Neuronal stem cell (in vitro differentiated cells): ENCODE data around the gene NINJ2.

ENCODE experiments used
- DNase-seq: peaks from one replicate; pipeline ENCODE4 v3.0.0-alpha.2; 2013; ENCODE audit warnings: low spot score
- H2AFZ ChIP-seq: one replicate; pipeline ENCODE4 v1.6.1; 2013; ENCODE audit warnings: mild to moderate bottlenecking, low read length, inconsistent platforms
- H2AK5ac ChIP-seq: 2 replicates; pipeline ENCODE4 v1.6.1; 2013; ENCODE audit warnings: low read depth, mild to moderate bottlenecking, inconsistent platforms, low read length, moderate library complexity, mixed read lengths
- H2BK120ac ChIP-seq: 2 replicates; pipeline ENCODE4 v1.6.1; 2013; ENCODE audit warnings: low read depth, mild to moderate bottlenecking, inconsistent platforms, low read length, moderate library complexity, mixed read lengths
- H2BK12ac ChIP-seq: one replicate; pipeline ENCODE4 v1.6.1; 2013; ENCODE audit warnings: low read length, inconsistent platforms
- H2BK15ac ChIP-seq: 2 replicates; pipeline ENCODE4 v1.6.1; 2013; ENCODE audit warnings: mild to moderate bottlenecking, low read length, inconsistent platforms, mixed read lengths
- H2BK5ac ChIP-seq: one replicate; pipeline ENCODE4 v1.6.1; 2013; ENCODE audit warnings: inconsistent platforms, mild to moderate bottlenecking, low read length, moderate library complexity
- H3K14ac ChIP-seq: one replicate; pipeline ENCODE4 v1.6.1; 2013; ENCODE audit warnings: low read length, inconsistent platforms
- H3K18ac ChIP-seq: 2 replicates; pipeline ENCODE4 v1.6.1; 2013; ENCODE audit warnings: low read length, inconsistent platforms
- H3K23ac ChIP-seq: 2 replicates; pipeline ENCODE4 v1.6.1; 2013; ENCODE audit warnings: low read depth, mild to moderate bottlenecking, mixed read lengths, low read length, inconsistent platforms; ENCODE audit not compliant: poor library complexity
- H3K27ac ChIP-seq: replicated peaks from 3 replicates; pipeline ENCODE4 v1.5.1; 2013; ENCODE audit warnings: low read length, inconsistent platforms
- H3K27me3 ChIP-seq, 3 experiments: 2 replicates each; pipeline ENCODE4 v1.6.1; 2013; ENCODE audit warnings: low read length in 3 of 3, mild to moderate bottlenecking in 2 of 3, inconsistent platforms in 1 of 3, low read depth in 1 of 3, mixed read lengths in 1 of 3, moderate library complexity in 1 of 3; ENCODE audit not compliant: control insufficient read depth in 3 of 3, insufficient read depth in 3 of 3
- H3K36me3 ChIP-seq, 2 donors: replicated peaks in 1 of 2; 2 replicates each; pipeline ENCODE4 v1.6.1; 2013; ENCODE audit warnings: low read length in 2 of 2; ENCODE audit not compliant: control insufficient read depth in 2 of 2, insufficient read depth in 2 of 2
- H3K4ac ChIP-seq: 2 replicates; pipeline ENCODE4 v1.6.1; 2013; ENCODE audit warnings: inconsistent platforms, mild to moderate bottlenecking, low read length, moderate library complexity
- H3K4me1 ChIP-seq, 2 donors: 1 replicate in 1 of 2; 2 replicates in 1 of 2; pipeline ENCODE4 v1.6.1; 2013; ENCODE audit warnings: low read length in 2 of 2, low read depth in 1 of 2; ENCODE audit not compliant: control insufficient read depth in 2 of 2, insufficient read depth in 1 of 2
- H3K4me2 ChIP-seq: one replicate; pipeline ENCODE4 v1.6.1; 2013; ENCODE audit warnings: mild to moderate bottlenecking, low read length, inconsistent platforms; ENCODE audit not compliant: insufficient read depth, poor library complexity, severe bottlenecking
- H3K4me3 ChIP-seq, 2 donors: 2 replicates each; pipeline ENCODE4 v1.5.1; 2013; ENCODE audit warnings: low read length in 2 of 2, mild to moderate bottlenecking in 2 of 2, inconsistent platforms in 1 of 2, moderate library complexity in 1 of 2
- H3K79me1 ChIP-seq: one replicate; pipeline ENCODE4 v1.6.1; 2013; ENCODE audit warnings: low read depth, mild to moderate bottlenecking, inconsistent platforms, low read length, moderate library complexity
- H3K9ac ChIP-seq: one replicate; pipeline ENCODE4 v1.6.1; 2013; ENCODE audit warnings: mild to moderate bottlenecking, low read depth, low read length, inconsistent platforms; ENCODE audit not compliant: poor library complexity
- H3K9me3 ChIP-seq, 2 donors: replicated peaks in 1 of 2; 2 replicates each; pipeline versions ENCODE3 to v1.6.1; 2013; ENCODE audit warnings: low read length in 2 of 2, mild to moderate bottlenecking in 2 of 2, inconsistent platforms in 1 of 2, low read depth in 1 of 2, mixed read lengths in 1 of 2, moderate library complexity in 1 of 2; ENCODE audit not compliant: control insufficient read depth in 2 of 2, insufficient read depth in 1 of 2
- H4K8ac ChIP-seq: one replicate; pipeline ENCODE4 v1.6.1; 2013; ENCODE audit warnings: low read depth, mild to moderate bottlenecking, inconsistent platforms, low read length, moderate library complexity
- H4K91ac ChIP-seq: one replicate; pipeline ENCODE4 v1.6.1; 2013; ENCODE audit warnings: low read length, low read depth, mild to moderate bottlenecking, inconsistent platforms; ENCODE audit not compliant: poor library complexity
- WGBS, 2 donors: extraction: QIAGEN DNeasy Blood & Tissue Kit; methylation state at CpG; one replicate each; pipeline ENCODE4 v1.1.7; 2013; ENCODE audit warnings: missing lambda C conversion rate in 2 of 2, mixed read lengths in 1 of 2; ENCODE audit not compliant: insufficient read length in 2 of 2, insufficient replicate concordance in 1 of 2; ENCODE audit errors: extremely low coverage in 2 of 2; 5-methylcytosine and 5-hydroxymethylcytosine counted together

The NINJ2 gene

GRCh38 chr12:617304-617915 is 45.8 kb downstream of the NINJ2 start:
- Histone ChIP-seq H3K14ac (no peak overlapping the region), H4K8ac (no peak overlapping the region), H2AFZ (peak overlapping the region; percentile 45), H3K4me3 (no peak overlapping the region), H2BK15ac (no peak overlapping the region), H2BK120ac (no peak overlapping the region), H3K23ac (no peak overlapping the region), H3K79me1 (no peaks in the 10 kb centered on the region), H3K9me3 (no peaks in the 10 kb centered on the region), H3K9ac (no peak overlapping the region), H3K4ac (no peak overlapping the region), H2AK5ac (no peak overlapping the region), H2BK12ac (no peak overlapping the region), H3K27me3 (peaks cover 0 to 15% (median 0%) of the 10 kb centered on the region in 3 experiments), H4K91ac (no peak overlapping the region), H2BK5ac (no peak overlapping the region), H3K4me2 (no peak overlapping the region), H3K4me1 (no peaks in the 10 kb centered on the region), H3K36me3 (no peaks in the 10 kb centered on the region), H3K18ac (peak overlapping the region; percentile 36), H3K27ac (no peak overlapping the region)
- no CpG with 5 or more reads among the region's 14 CpGs for WGBS, 2 donors
- DNase-seq, result no peak

- Histone ChIP-seq H3K18ac (no peak overlapping the region), H3K27ac (no peak overlapping the region), H3K79me1 (no peaks in the 10 kb centered on the region), H3K14ac (no peak overlapping the region), H3K27me3 (peaks cover 0 to 15% (median 0%) of the 10 kb centered on the region in 3 experiments), H3K4me2 (no peak overlapping the region), H2AFZ (peak overlapping the region; percentile 36), H2BK15ac (no peak overlapping the region), H2BK12ac (no peak overlapping the region), H3K9ac (no peak overlapping the region), H3K4ac (no peak overlapping the region), H3K9me3 (no peaks in the 10 kb centered on the region), H2BK5ac (no peak overlapping the region), H3K4me1 (no peaks in the 10 kb centered on the region), H3K23ac (no peak overlapping the region), H3K36me3 (no peaks in the 10 kb centered on the region), H4K91ac (no peak overlapping the region), H4K8ac (no peak overlapping the region), H2BK120ac (no peak overlapping the region), H3K4me3 (no peak overlapping the region), H2AK5ac (no peak overlapping the region)
- WGBS, 2 donors, result no CpG with 5 or more reads among the region's 4 CpGs
- no peak for DNase-seq
These were observed 47.6 kb downstream of the NINJ2 start for GRCh38 chr12:615620-616019.

- Histone ChIP-seq H3K4me2 (no peak overlapping the region), H2BK5ac (no peak overlapping the region), H3K4ac (no peak overlapping the region), H3K14ac (no peak overlapping the region), H3K27me3 (peaks cover 0 to 9% (median 0%) of the 10 kb centered on the region in 3 experiments), H3K4me3 (no peak overlapping the region), H2BK15ac (no peak overlapping the region), H3K9me3 (no peaks in the 10 kb centered on the region), H3K36me3 (no peaks in the 10 kb centered on the region), H3K9ac (no peak overlapping the region), H3K23ac (no peak overlapping the region), H2BK12ac (no peak overlapping the region), H4K8ac (no peak overlapping the region), H3K4me1 (no peaks in the 10 kb centered on the region), H3K27ac (no peak overlapping the region), H3K18ac (no peak overlapping the region), H3K79me1 (no peaks in the 10 kb centered on the region), H2BK120ac (no peak overlapping the region), H4K91ac (peak overlapping the region; percentile 7), H2AFZ (peak overlapping the region; percentile 55), H2AK5ac (no peak overlapping the region)
- DNase-seq, result no peak
- WGBS, 2 donors, result no CpG with 5 or more reads among the region's 12 CpGs
These were observed 48.8 kb downstream of the NINJ2 start for GRCh38 chr12:614411-614970.

- H3K9me3 ChIP-seq, result no peaks in the 10 kb centered on the region
- H2BK12ac ChIP-seq, result no peak overlapping the region
- no CpG with 5 or more reads among the region's 5 CpGs for WGBS, 2 donors
- no peak overlapping the region for H3K18ac ChIP-seq
- H2BK120ac ChIP-seq, result no peak overlapping the region
- no peak overlapping the region for H3K9ac ChIP-seq
- no peak overlapping the region for H4K8ac ChIP-seq
- H4K91ac ChIP-seq, result no peak overlapping the region
- no peak overlapping the region for H2AK5ac ChIP-seq
- H2BK5ac ChIP-seq, result no peak overlapping the region
- H3K4ac ChIP-seq, result no peak overlapping the region
- peak overlapping the region; percentile 43 for H2BK15ac ChIP-seq
- H3K27me3 ChIP-seq, result peaks cover 0 to 4% (median 0%) of the 10 kb centered on the region in 3 experiments
- H2AFZ ChIP-seq, result no peak overlapping the region
- DNase-seq, result no peak
- H3K36me3 ChIP-seq, result no peaks in the 10 kb centered on the region
- no peaks in the 10 kb centered on the region for H3K79me1 ChIP-seq
- H3K14ac ChIP-seq, result no peak overlapping the region
- H3K4me2 ChIP-seq, result no peak overlapping the region
- H3K4me1 ChIP-seq, result no peaks in the 10 kb centered on the region
- H3K23ac ChIP-seq, result no peak overlapping the region
- H3K4me3 ChIP-seq, result peak overlapping the region in 1 of 2 donors; percentile 14
- H3K27ac ChIP-seq, result no peak overlapping the region
These were observed 49.2 kb downstream of the NINJ2 start for GRCh38 chr12:613996-614395.
